ENCODE data around the gene IDH3A. TPM values are rescaled to one million over a fixed set of nuclear protein-coding genes. Genes with fewer than 3 reads are reported as not detected.

Gene IDH3A
- total RNA-seq, 1 experiment from 2014 or later: 49.3 TPM

DNA sequence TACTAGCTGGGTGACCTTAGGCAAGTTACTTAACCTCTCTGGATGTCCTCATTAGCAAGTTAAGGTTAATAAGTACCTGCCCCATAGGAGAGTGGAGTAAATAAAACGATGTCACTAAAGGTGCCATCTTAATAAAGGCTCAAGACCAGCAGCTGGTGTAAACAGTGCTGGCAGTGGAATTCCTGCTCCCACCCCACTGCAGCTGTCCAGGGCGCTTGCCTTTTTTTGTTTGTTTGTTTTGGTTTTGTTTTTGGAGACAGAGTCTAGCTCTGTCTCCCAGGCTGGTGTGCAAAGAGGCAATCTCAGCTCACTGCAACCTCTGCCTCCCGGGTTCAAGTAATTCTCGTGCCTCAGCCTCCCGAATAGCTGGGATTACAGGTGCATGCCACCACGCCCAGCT is 28.9 kb downstream of the IDH3A start:
- Histone ChIP-seq H3K4me1 (ENCODE audit: low read length) (no peaks in the 10 kb centered on the region), H3K79me2 (ENCODE audit: low read length) (no peaks in the 10 kb centered on the region), H3K4me3 (ENCODE audit: low read length) (no peak overlapping the region), H2AFZ (ENCODE audit: low read length) (no peak overlapping the region), H3K9me2 (replicated peaks; ENCODE audit: insufficient read depth, low read length) (no peaks in the 10 kb centered on the region), H3K36me3 (ENCODE audit: insufficient read depth, low read length) (no peaks in the 10 kb centered on the region), H3K9ac (ENCODE audit: low read length) (no peak overlapping the region), H4K20me1 (ENCODE audit: insufficient read depth, low read depth, low read length) (no peaks in the 10 kb centered on the region), H3K27me3 (ENCODE audit: low read length) (no peaks in the 10 kb centered on the region), H3K9me3 (ENCODE audit: low read length) (no peaks in the 10 kb centered on the region), H3K27ac (ENCODE audit: low read length) (no peak overlapping the region), H3K4me2 (ENCODE audit: low read depth, low read length, poor library complexity, severe bottlenecking) (no peak overlapping the region)
- DNase-seq: no peak

DNA sequence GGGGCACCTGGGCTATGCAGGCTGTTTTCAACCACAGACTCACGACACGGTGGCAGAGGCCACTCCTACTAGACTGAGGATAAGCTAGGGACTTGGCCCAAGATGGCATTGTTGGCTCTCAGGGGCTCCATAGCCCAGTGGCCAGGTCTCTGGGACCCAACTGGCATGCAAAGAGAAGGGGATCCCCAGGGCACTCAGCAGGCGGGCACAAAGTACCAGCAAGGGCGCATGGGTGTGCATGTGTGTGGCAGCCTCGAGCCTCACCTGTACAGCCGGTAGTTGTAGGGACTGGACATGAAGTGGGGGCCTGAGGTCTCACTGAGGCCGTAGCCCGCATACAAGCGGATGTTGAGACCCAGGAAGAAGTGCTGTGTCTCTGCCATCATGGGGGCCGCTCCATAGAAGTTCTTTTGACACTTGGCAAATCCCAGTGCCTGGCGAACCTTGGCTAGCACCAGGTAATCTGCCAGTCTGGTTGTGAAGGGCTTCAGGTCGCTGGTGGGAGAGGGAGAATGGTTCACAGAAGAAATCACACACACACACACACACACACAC is 30.2 kb downstream of the IDH3A start:
- Histone ChIP-seq H3K4me3 (ENCODE audit: low read length) (no peak overlapping the region), H3K36me3 (ENCODE audit: insufficient read depth, low read length) (no peaks in the 10 kb centered on the region), H3K9me2 (replicated peaks; ENCODE audit: insufficient read depth, low read length) (no peaks in the 10 kb centered on the region), H3K9me3 (ENCODE audit: low read length) (no peaks in the 10 kb centered on the region), H3K9ac (ENCODE audit: low read length) (no peak overlapping the region), H2AFZ (ENCODE audit: low read length) (no peak overlapping the region), H3K4me2 (ENCODE audit: low read depth, low read length, poor library complexity, severe bottlenecking) (no peak overlapping the region), H3K27me3 (ENCODE audit: low read length) (no peaks in the 10 kb centered on the region), H3K79me2 (ENCODE audit: low read length) (no peaks in the 10 kb centered on the region), H4K20me1 (ENCODE audit: insufficient read depth, low read depth, low read length) (no peaks in the 10 kb centered on the region), H3K27ac (ENCODE audit: low read length) (no peak overlapping the region), H3K4me1 (ENCODE audit: low read length) (no peaks in the 10 kb centered on the region)
- no peak for DNase-seq

DNA sequence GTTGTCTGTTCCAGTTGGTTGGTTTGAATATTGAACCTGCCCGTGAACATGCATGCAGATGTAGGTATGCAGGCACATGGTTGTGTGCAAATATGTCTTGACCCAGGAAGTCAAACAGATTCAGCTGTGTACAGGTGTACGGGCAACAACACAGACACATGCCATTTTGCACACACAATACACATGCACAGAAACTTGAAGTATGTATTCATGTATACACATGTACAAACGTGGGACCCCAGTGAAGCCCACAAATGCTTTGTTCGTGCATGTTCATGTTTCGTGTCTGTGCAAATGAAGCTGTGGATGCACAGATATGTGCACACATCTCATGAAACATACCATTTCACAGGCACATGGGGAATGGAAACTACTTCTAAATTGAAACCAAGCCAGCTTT is 30.7 kb downstream of the IDH3A start:
- Histone ChIP-seq H3K79me2 (ENCODE audit: low read length) (no peaks in the 10 kb centered on the region), H3K9me2 (replicated peaks; ENCODE audit: insufficient read depth, low read length) (no peaks in the 10 kb centered on the region), H3K4me3 (ENCODE audit: low read length) (no peak overlapping the region), H3K27me3 (ENCODE audit: low read length) (no peaks in the 10 kb centered on the region), H3K9me3 (ENCODE audit: low read length) (no peaks in the 10 kb centered on the region), H3K36me3 (ENCODE audit: insufficient read depth, low read length) (no peaks in the 10 kb centered on the region), H4K20me1 (ENCODE audit: insufficient read depth, low read depth, low read length) (no peaks in the 10 kb centered on the region), H3K4me2 (ENCODE audit: low read depth, low read length, poor library complexity, severe bottlenecking) (no peak overlapping the region), H2AFZ (ENCODE audit: low read length) (no peak overlapping the region), H3K4me1 (ENCODE audit: low read length) (no peaks in the 10 kb centered on the region), H3K27ac (ENCODE audit: low read length) (no peak overlapping the region), H3K9ac (ENCODE audit: low read length) (no peak overlapping the region)
- no peak for DNase-seq

DNA sequence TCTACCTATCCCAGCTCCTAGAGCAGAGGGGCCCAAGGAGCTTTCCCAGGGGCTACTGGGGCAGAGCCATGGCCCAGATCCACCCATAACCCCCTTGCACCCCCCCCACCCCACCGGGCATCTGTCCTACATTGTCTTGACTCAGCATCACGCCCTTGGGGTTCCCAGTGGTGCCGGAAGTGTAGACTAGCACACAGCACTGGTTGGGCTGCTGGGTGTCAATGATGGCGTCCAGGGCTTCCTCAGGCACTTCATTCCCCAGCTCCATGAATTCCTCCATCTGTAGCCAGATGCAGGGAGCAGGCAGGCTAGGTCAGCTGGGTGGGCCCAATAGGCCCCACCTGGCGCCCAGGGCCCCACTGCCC is 33.2 kb downstream of the IDH3A start:
- Histone ChIP-seq H3K4me1 (ENCODE audit: low read length) (no peaks in the 10 kb centered on the region), H2AFZ (ENCODE audit: low read length) (no peak overlapping the region), H3K9me3 (ENCODE audit: low read length) (no peaks in the 10 kb centered on the region), H3K4me3 (ENCODE audit: low read length) (no peak overlapping the region), H4K20me1 (ENCODE audit: insufficient read depth, low read depth, low read length) (no peaks in the 10 kb centered on the region), H3K36me3 (ENCODE audit: insufficient read depth, low read length) (no peaks in the 10 kb centered on the region), H3K9ac (ENCODE audit: low read length) (no peak overlapping the region), H3K27ac (ENCODE audit: low read length) (no peak overlapping the region), H3K79me2 (ENCODE audit: low read length) (no peaks in the 10 kb centered on the region), H3K9me2 (replicated peaks; ENCODE audit: insufficient read depth, low read length) (no peaks in the 10 kb centered on the region), H3K27me3 (ENCODE audit: low read length) (no peaks in the 10 kb centered on the region), H3K4me2 (ENCODE audit: low read depth, low read length, poor library complexity, severe bottlenecking) (no peak overlapping the region)
- no peak for DNase-seq

DNA sequence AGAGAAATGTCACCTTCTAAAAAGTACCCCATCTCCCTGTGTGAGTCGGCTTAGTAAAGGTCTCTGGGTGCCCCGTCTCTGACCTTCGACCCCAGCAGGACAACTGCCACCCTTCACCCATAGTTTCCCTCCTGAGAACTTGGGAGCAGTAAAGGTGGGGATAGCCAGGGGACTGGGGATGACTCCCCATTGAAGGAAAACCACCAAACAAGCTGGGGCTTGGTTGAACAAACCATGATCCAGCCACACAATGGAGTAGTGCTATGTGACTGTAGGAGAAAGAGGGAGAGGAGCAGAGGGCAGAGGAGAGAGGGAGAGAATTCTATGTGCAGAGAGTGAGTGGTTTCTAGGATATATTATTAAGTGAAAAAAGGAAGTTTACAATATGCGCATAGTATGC is 33.7 kb downstream of the IDH3A start:
- H3K9ac ChIP-seq (ENCODE audit: low read length): no peak overlapping the region
- no peaks in the 10 kb centered on the region for H4K20me1 ChIP-seq (ENCODE audit: insufficient read depth, low read depth, low read length)
- H3K4me3 ChIP-seq (ENCODE audit: low read length): no peak overlapping the region
- H3K4me2 ChIP-seq (ENCODE audit: low read depth, low read length, poor library complexity, severe bottlenecking): no peak overlapping the region
- no peak overlapping the region for H3K27ac ChIP-seq (ENCODE audit: low read length)
- H2AFZ ChIP-seq (ENCODE audit: low read length): no peak overlapping the region
- no peaks in the 10 kb centered on the region for H3K36me3 ChIP-seq (ENCODE audit: insufficient read depth, low read length)
- no peaks in the 10 kb centered on the region for H3K27me3 ChIP-seq (ENCODE audit: low read length)
- H3K9me2 ChIP-seq (replicated peaks; ENCODE audit: insufficient read depth, low read length): no peaks in the 10 kb centered on the region
- H3K9me3 ChIP-seq (ENCODE audit: low read length): no peaks in the 10 kb centered on the region
- no peaks in the 10 kb centered on the region for H3K4me1 ChIP-seq (ENCODE audit: low read length)
- DNase-seq: no peak
- H3K79me2 ChIP-seq (ENCODE audit: low read length): no peaks in the 10 kb centered on the region

DNA sequence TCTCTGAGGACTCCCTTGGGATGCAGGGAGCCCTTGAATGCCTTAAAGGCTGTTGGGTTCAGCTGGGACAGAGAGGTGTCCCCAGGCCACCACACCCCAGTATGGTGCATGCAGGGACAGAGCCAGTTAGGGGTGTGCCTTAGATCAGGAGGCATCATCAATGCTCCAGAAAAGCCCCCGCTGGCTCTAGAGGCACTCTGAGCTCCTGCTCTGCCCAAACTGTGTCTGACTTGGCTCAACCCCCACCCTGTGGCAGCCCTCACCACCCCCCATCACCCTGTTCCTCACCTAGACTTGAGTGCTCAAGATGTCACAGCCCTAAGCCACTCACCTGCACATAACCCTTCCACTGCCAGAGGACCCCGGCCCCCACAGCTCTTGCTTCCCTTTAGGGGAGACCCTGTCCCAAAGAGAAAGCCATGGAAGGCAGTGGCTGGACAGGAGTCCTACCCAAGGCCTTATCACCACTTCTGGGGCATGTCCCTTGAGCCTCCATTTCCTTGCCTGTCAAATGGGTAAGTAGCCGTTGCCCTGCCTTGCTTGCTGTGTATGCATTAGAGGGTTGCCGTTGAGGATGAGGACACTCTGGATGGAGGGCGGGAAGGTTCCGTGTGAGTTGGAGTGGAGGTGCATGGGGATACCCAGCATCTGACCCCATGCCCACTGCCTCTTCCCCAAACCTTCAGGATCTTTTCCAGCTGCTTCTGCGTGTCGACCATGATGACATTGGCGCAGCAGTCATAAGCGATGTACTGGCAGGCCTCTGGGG is 43.8 kb downstream of the IDH3A start:
- no peaks in the 10 kb centered on the region for H3K27me3 ChIP-seq (ENCODE audit: low read length)
- no peaks in the 10 kb centered on the region for H3K36me3 ChIP-seq (ENCODE audit: insufficient read depth, low read length)
- no peaks in the 10 kb centered on the region for H3K79me2 ChIP-seq (ENCODE audit: low read length)
- no peak overlapping the region for H3K4me3 ChIP-seq (ENCODE audit: low read length)
- H3K9me2 ChIP-seq (replicated peaks; ENCODE audit: insufficient read depth, low read length): no peaks in the 10 kb centered on the region
- no peaks in the 10 kb centered on the region for H3K9me3 ChIP-seq (ENCODE audit: low read length)
- H3K27ac ChIP-seq (ENCODE audit: low read length): no peak overlapping the region
- H3K9ac ChIP-seq (ENCODE audit: low read length): no peak overlapping the region
- H3K4me1 ChIP-seq (ENCODE audit: low read length): no peaks in the 10 kb centered on the region
- no peaks in the 10 kb centered on the region for H4K20me1 ChIP-seq (ENCODE audit: insufficient read depth, low read depth, low read length)
- no peak overlapping the region for H3K4me2 ChIP-seq (ENCODE audit: low read depth, low read length, poor library complexity, severe bottlenecking)
- DNase-seq: no peak
- no peak overlapping the region for H2AFZ ChIP-seq (ENCODE audit: low read length)

DNA sequence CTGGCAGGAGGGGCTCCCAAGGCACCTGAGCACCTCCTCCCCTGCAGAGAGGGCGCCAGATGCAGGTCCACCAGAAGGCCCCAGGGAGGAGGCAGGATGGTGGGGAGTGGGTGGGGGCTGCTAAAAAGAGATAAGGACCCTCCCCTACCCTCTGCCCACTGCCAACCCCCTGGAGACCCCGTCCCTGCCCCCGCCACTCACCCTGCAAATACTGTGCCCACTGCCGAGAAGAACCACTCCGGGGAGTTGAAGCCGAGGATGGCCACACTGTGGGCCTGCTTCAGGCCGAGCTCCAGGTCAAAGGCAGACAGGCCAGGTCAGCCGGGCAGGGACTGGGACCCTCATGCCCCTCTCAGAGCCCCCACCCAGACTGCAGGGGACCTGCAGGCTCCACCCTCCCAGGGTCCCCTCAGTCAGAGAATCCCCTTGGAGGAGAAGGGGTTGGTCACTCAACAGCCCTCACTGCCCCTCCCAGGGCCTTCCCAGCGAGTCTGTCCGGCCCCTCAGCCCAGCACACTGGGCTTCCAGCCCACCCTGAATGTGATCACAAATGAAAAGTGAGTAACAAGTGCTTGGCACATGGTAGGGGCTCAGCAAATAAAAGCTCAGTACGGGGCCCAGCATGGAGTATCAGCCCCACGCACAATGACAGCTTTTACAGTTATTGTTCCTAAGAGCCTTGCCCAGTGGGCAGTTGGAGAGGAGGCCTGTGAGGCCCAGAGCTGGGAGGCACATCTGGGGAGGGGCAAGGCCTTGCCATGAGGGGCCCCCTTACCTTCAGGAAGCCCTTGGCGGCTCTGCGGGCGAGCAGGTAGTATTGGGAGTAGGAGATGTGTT is 44.8 kb downstream of the IDH3A start:
- no peak for DNase-seq
- H3K9me3 ChIP-seq (ENCODE audit: low read length): no peaks in the 10 kb centered on the region
- no peaks in the 10 kb centered on the region for H3K9me2 ChIP-seq (replicated peaks; ENCODE audit: insufficient read depth, low read length)
- H3K4me3 ChIP-seq (ENCODE audit: low read length): no peak overlapping the region
- no peak overlapping the region for H3K4me2 ChIP-seq (ENCODE audit: low read depth, low read length, poor library complexity, severe bottlenecking)
- no peak overlapping the region for H2AFZ ChIP-seq (ENCODE audit: low read length)
- H3K4me1 ChIP-seq (ENCODE audit: low read length): no peaks in the 10 kb centered on the region
- no peaks in the 10 kb centered on the region for H3K27me3 ChIP-seq (ENCODE audit: low read length)
- H3K79me2 ChIP-seq (ENCODE audit: low read length): no peaks in the 10 kb centered on the region
- no peak overlapping the region for H3K9ac ChIP-seq (ENCODE audit: low read length)
- H3K27ac ChIP-seq (ENCODE audit: low read length): no peak overlapping the region
- no peaks in the 10 kb centered on the region for H4K20me1 ChIP-seq (ENCODE audit: insufficient read depth, low read depth, low read length)
- no peaks in the 10 kb centered on the region for H3K36me3 ChIP-seq (ENCODE audit: insufficient read depth, low read length)

DNA sequence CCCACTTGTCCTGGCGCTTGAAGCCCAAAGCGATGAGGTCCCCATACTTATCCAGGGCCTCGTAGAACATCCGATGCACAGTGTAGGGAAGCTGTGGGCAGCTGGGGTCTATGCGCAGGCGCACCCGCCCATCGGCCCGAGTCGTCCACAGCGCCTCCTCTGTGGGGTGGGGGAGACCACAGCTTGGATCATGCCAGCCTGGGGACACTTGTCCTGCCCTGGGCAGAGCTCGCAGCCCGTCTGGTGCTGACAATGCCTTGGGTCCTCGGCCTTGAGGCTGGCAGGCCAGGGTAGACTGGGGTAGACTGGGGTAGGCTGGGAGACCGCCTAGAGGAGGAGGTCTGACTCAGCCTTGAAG is 45.4 kb downstream of the IDH3A start:
- no peaks in the 10 kb centered on the region for H3K4me1 ChIP-seq (ENCODE audit: low read length)
- no peak overlapping the region for H3K4me2 ChIP-seq (ENCODE audit: low read depth, low read length, poor library complexity, severe bottlenecking)
- no peaks in the 10 kb centered on the region for H3K9me2 ChIP-seq (replicated peaks; ENCODE audit: insufficient read depth, low read length)
- no peaks in the 10 kb centered on the region for H3K27me3 ChIP-seq (ENCODE audit: low read length)
- H3K36me3 ChIP-seq (ENCODE audit: insufficient read depth, low read length): no peaks in the 10 kb centered on the region
- no peak for DNase-seq
- no peak overlapping the region for H3K27ac ChIP-seq (ENCODE audit: low read length)
- H2AFZ ChIP-seq (ENCODE audit: low read length): no peak overlapping the region
- H4K20me1 ChIP-seq (ENCODE audit: insufficient read depth, low read depth, low read length): no peaks in the 10 kb centered on the region
- no peak overlapping the region for H3K9ac ChIP-seq (ENCODE audit: low read length)
- no peak overlapping the region for H3K4me3 ChIP-seq (ENCODE audit: low read length)
- H3K9me3 ChIP-seq (ENCODE audit: low read length): no peaks in the 10 kb centered on the region
- no peaks in the 10 kb centered on the region for H3K79me2 ChIP-seq (ENCODE audit: low read length)
